Body of pancreas (tissue), 4 donors: Measurements from ENCODE around the gene GNG4. TPM values are rescaled to one million over a fixed set of nuclear protein-coding genes. Genes with fewer than 3 reads are reported as not detected.

Experiments
- ATAC-seq: fragments of 150-250 bp; one replicate; pipeline ENCODE4 v1.9.1; 2016
- DNase-seq, 4 donors: peaks; one replicate each; pipeline ENCODE4 v3.0.0-alpha.2; 2019
- H3K27ac ChIP-seq, 4 donors: fragments of 200-600 bp; sonication (generic); 1 replicate in 3 of 4; 2 replicates in 1 of 4; pipeline versions ENCODE4 v1.5.1 to v1.6.1; 2016 to 2019; ENCODE audit warnings: mild to moderate bottlenecking in 1 of 4, mixed read lengths in 1 of 4, moderate library complexity in 1 of 4
- H3K27me3 ChIP-seq, 2 donors: fragments of 200-600 bp; sonication (generic); one replicate each; pipeline ENCODE4 v1.6.0; 2016; ENCODE audit warnings: mild to moderate bottlenecking in 1 of 2
- H3K36me3 ChIP-seq, 2 donors: fragments of 200-600 bp; sonication (generic); replicated peaks in 1 of 2; 2 replicates each; pipeline ENCODE4 v1.5.1; 2016; ENCODE audit warnings: low read depth in 2 of 2; ENCODE audit not compliant: insufficient read depth in 1 of 2
- H3K4me1 ChIP-seq: fragments of 200-600 bp; sonication (generic); one replicate; pipeline ENCODE4 v1.6.0; 2016
- H3K4me3 ChIP-seq, 2 donors: fragments of 200-600 bp; sonication (generic); 1 replicate in 1 of 2; 2 replicates in 1 of 2; pipeline ENCODE4 v1.5.1; 2016 to 2019
- H3K9me3 ChIP-seq, 3 donors: fragments of 200-600 bp; sonication (generic); 1 replicate in 2 of 3; 2 replicates in 1 of 3; pipeline ENCODE4 v1.5.1; 2016
- CTCF ChIP-seq, 7 experiments: fragments of 450-650 bp in 4 of 7; fragments of 200-600 bp in 3 of 7; sonication (generic) in 3 of 7; IDR thresholded peaks; one replicate each; pipeline ENCODE4 v1.5.1; 2016 to 2019; ENCODE audit warnings: antibody characterized with exemption in 7 of 7
- POLR2A ChIP-seq, 3 donors: fragments of 450-650 bp; IDR thresholded peaks; one replicate each; pipeline ENCODE4 v1.6.1; 2016; ENCODE audit warnings: antibody characterized with exemption in 3 of 3, mild to moderate bottlenecking in 2 of 3
- WGBS, 2 donors: methylation state at CpG; one replicate each; pipeline ENCODE4 v1.1.5; 2017; 5-methylcytosine and 5-hydroxymethylcytosine counted together
- intact Hi-C: fragments of 100-400 bp; cut with DNase I; formaldehyde crosslinking; loops from one replicate; pipeline ENCODE4 v1.15.1; 2023
- total RNA-seq, 2 donors: library from RNA; depleted of rRNA; stranded (reverse); fragments of >200 nt; gene quantifications; one replicate each; pipeline ENCODE4 v1.1.0, GENCODE V29; 2016

The GNG4 gene
- total RNA-seq, 2 donors from 2014 or later: 0.66 to 3.1 TPM

- 83 to 87% methylated on average over 8 of the region's 8 CpGs for WGBS, 2 donors
- Histone ChIP-seq H3K27me3 (no peaks in the 10 kb centered on the region), H3K9me3 (no peaks in the 10 kb centered on the region), H3K27ac (no peak overlapping the region), H3K36me3 (no peaks in the 10 kb centered on the region), H3K4me3 (no peak overlapping the region), H3K4me1 (no peaks in the 10 kb centered on the region)
- DNase-seq: no peak
- no peak for ATAC-seq
- intact Hi-C loops: no loop called here
- TF ChIP-seq POLR2A (IDR thresholded peaks at IDR 0.05) (no peak), CTCF (IDR thresholded peaks at IDR 0.05) (no peak)
Observed at GRCh38 chr1:235566084-235566483, 83.5 kb downstream of the GNG4 start.

- Histone ChIP-seq H3K36me3 (no peaks in the 10 kb centered on the region), H3K4me1 (no peaks in the 10 kb centered on the region), H3K27me3 (no peaks in the 10 kb centered on the region), H3K9me3 (no peaks in the 10 kb centered on the region), H3K4me3 (no peak overlapping the region), H3K27ac (no peak overlapping the region)
- no peak for DNase-seq
- intact Hi-C loops: no loop called here
- TF ChIP-seq CTCF (IDR thresholded peaks at IDR 0.05) (no peak), POLR2A (IDR thresholded peaks at IDR 0.05) (no peak)
- 56 to 68% methylated on average over 1 of the region's 1 CpG for WGBS, 2 donors
- ATAC-seq: no peak
Observed at GRCh38 chr1:235563513-235564061, 86.0 kb downstream of the GNG4 start.

- no peak overlapping the region for H3K27ac ChIP-seq
- H3K4me1 ChIP-seq: no peaks in the 10 kb centered on the region
- H3K36me3 ChIP-seq: no peaks in the 10 kb centered on the region
- ATAC-seq: no peak
- H3K4me3 ChIP-seq: no peak overlapping the region
- TF ChIP-seq CTCF (IDR thresholded peaks at IDR 0.05) (no peak), POLR2A (IDR thresholded peaks at IDR 0.05) (no peak)
- H3K9me3 ChIP-seq: no peaks in the 10 kb centered on the region
- intact Hi-C loops: no loop called here
- DNase-seq: no peak
- H3K27me3 ChIP-seq: no peaks in the 10 kb centered on the region
Observed at GRCh38 chr1:235562589-235562988, 87.0 kb downstream of the GNG4 start.

- DNase-seq (no peak), ATAC-seq (no peak)
- intact Hi-C loops: no loop called here
- no peaks in the 10 kb centered on the region for H3K9me3 ChIP-seq
- H3K4me3 ChIP-seq: no peak overlapping the region
- 79 to 81% methylated on average over 6 of the region's 6 CpGs for WGBS, 2 donors
- TF ChIP-seq CTCF (IDR thresholded peaks at IDR 0.05) (no peak), POLR2A (IDR thresholded peaks at IDR 0.05) (no peak)
- no peaks in the 10 kb centered on the region for H3K27me3 ChIP-seq
- no peaks in the 10 kb centered on the region for H3K4me1 ChIP-seq
- H3K27ac ChIP-seq: no peak overlapping the region
- H3K36me3 ChIP-seq: no peaks in the 10 kb centered on the region
Observed at GRCh38 chr1:235558621-235559169, 90.9 kb downstream of the GNG4 start.

GRCh38 chr1:235557495-235557894 lies 92.1 kb downstream of the GNG4 start:
- TF ChIP-seq CTCF (IDR thresholded peaks at IDR 0.05): no peak
- TF ChIP-seq POLR2A (IDR thresholded peaks at IDR 0.05): no peak
- Histone ChIP-seq H3K4me1 (no peaks in the 10 kb centered on the region), H3K36me3 (no peaks in the 10 kb centered on the region), H3K27me3 (no peaks in the 10 kb centered on the region), H3K9me3 (no peaks in the 10 kb centered on the region), H3K4me3 (no peak overlapping the region), H3K27ac (no peak overlapping the region)
- DNase-seq (no peak), ATAC-seq (no peak)
- WGBS, 2 donors: 64 to 69% methylated on average over 7 to 8 of the region's 8 CpGs
- intact Hi-C loops: no loop called here
